GM12878 (cell line): ENCODE measurements around the gene PTCH2. TPM values are rescaled to one million over a fixed set of nuclear protein-coding genes. Genes with fewer than 3 reads are reported as not detected.

ENCODE experiments used
- ATF7 ChIP-seq: fragments of 450-650 bp; IDR thresholded peaks from 2 replicates; pipeline ENCODE4 v1.6.1; 2016; ENCODE audit warnings: low read depth, mild to moderate bottlenecking
- E2F8 ChIP-seq: fragments of 450-650 bp; IDR thresholded peaks from 2 replicates; pipeline ENCODE4 v1.6.1; 2018; ENCODE audit warnings: mild to moderate bottlenecking, low read depth, moderate library complexity; ENCODE audit not compliant: partially characterized antibody
- EED ChIP-seq: sonication (generic); IDR thresholded peaks from 2 replicates; pipeline ENCODE4 v1.6.1; 2016; ENCODE audit warnings: antibody characterized with exemption, low read depth
- EGR1 ChIP-seq, 2 experiments: IDR thresholded peaks; 1 replicate in 1 of 2; 2 replicates in 1 of 2; pipeline ENCODE4 v1.6.1; 2011 to 2012; ENCODE audit warnings: low read depth in 2 of 2, low read length in 2 of 2, borderline replicate concordance in 1 of 2, mild to moderate bottlenecking in 1 of 2, moderate library complexity in 1 of 2
- ELK1 ChIP-seq: IDR thresholded peaks from 2 replicates; pipeline ENCODE4 v1.6.1; 2012; ENCODE audit warnings: low read depth, low read length, improper control_type of control experiment
- MLLT1 ChIP-seq: fragments of 450-650 bp; IDR thresholded peaks from 2 replicates; pipeline ENCODE4 v1.6.1; 2016; ENCODE audit warnings: mild to moderate bottlenecking
- MXI1 ChIP-seq: fragments of 150-350 bp; IDR thresholded peaks from 2 replicates; pipeline ENCODE4 v1.6.1; 2011; ENCODE audit warnings: low read depth, mild to moderate bottlenecking, inconsistent platforms, low read length, improper control_type of control experiment
- NFYB ChIP-seq: IDR thresholded peaks from 2 replicates; pipeline ENCODE4 v1.6.1; 2011; ENCODE audit warnings: low read depth, mild to moderate bottlenecking, low read length, improper control_type of control experiment, moderate library complexity; ENCODE audit not compliant: insufficient read depth
- NR2F1 ChIP-seq: fragments of 450-650 bp; conservative IDR thresholded peaks from 2 replicates; pipeline ENCODE4 v1.6.1; 2017; ENCODE audit warnings: mild to moderate bottlenecking
- PML ChIP-seq: IDR thresholded peaks from 2 replicates; pipeline ENCODE4 v1.6.1; 2012; ENCODE audit warnings: low read length, inconsistent platforms
- RUNX3 ChIP-seq: IDR thresholded peaks from 2 replicates; pipeline ENCODE4 v1.6.1; 2012; ENCODE audit warnings: low read length, inconsistent platforms
- SPI1 ChIP-seq: IDR thresholded peaks from 2 replicates; pipeline ENCODE4 v1.6.1; 2011; ENCODE audit warnings: low read depth, mild to moderate bottlenecking, low read length, moderate library complexity, borderline replicate concordance; ENCODE audit not compliant: insufficient read depth
- TCF3 ChIP-seq: IDR thresholded peaks from 2 replicates; pipeline ENCODE4 v1.6.1; 2012; ENCODE audit warnings: low read depth, mild to moderate bottlenecking, low read length, borderline replicate concordance; ENCODE audit not compliant: insufficient read depth
- YY1 ChIP-seq: IDR thresholded peaks from 2 replicates; pipeline ENCODE4 v1.6.1; 2011; ENCODE audit warnings: low read depth, mild to moderate bottlenecking, low read length
- ZNF687 ChIP-seq: fragments of 450-650 bp; IDR thresholded peaks from 2 replicates; pipeline ENCODE4 v1.6.1; 2017; ENCODE audit warnings: mild to moderate bottlenecking, moderate library complexity
- polyA plus RNA-seq, 11 experiments: library from polyadenylated mRNA; depleted of rRNA in 4 of 11; unstranded in 6 of 11; stranded (reverse) in 5 of 11; fragments of >200 nt; fragmentation: Nextera tagmentation in 4 of 11; fragmentation: Illumina TruSeq in 1 of 11; extraction: Ambion mirVana in 4 of 11; extraction: Trizol in 1 of 11; gene quantifications; 1 replicate in 1 of 11; 2 replicates in 10 of 11; pipeline versions ENCODE4 v1.2.1 to v1.2.3, GENCODE V29; 2011 to 2016; ENCODE audit warnings: inconsistent platforms in 2 of 11, missing spikeins in 2 of 11, low read depth in 1 of 11
- total RNA-seq, 4 experiments: library from RNA; depleted of rRNA in 3 of 4; stranded (reverse); fragments of >200 nt in 3 of 4; fragmentation: Illumina TruSeq in 1 of 4; extraction: Trizol in 1 of 4; gene quantifications; 2 replicates each; pipeline versions ENCODE4 v1.2.1 to v1.2.3, GENCODE V29; 2013 to 2021

PTCH2 gene
- total and polyA plus RNA-seq, 10 of the 15 experiments (the other 5 are each of a cell fraction or from before 2014, with no cell fraction given) = 0.03 to 8.4 (median 0.10) TPM

- TF ChIP-seq YY1 = peak; percentile 54; the same call in 1 of the 2 replicates
- TF ChIP-seq ATF7 = 0 out of 2 replicates have a peak, but pooled peaks have one; percentile 24
- TF ChIP-seq EGR1 (IDR thresholded peaks at IDR 0.05; ENCODE audit: borderline replicate concordance in 1 of 2, low read depth in 2 of 2, low read length in 2 of 2) = peak in 1 of 2 experiments; percentile 42; a peak in 1 of 3 replicates
- TF ChIP-seq ZNF687 = peak; percentile 79
- peak; percentile 67 for TF ChIP-seq RUNX3
- 0 out of 2 replicates have a peak, but pooled peaks have one; percentile 19 for TF ChIP-seq EED
- TF ChIP-seq TCF3 = 0 out of 2 replicates have a peak, but pooled peaks have one; percentile 3
- peak; percentile 52; the same call in 1 of the 2 replicates for TF ChIP-seq MXI1
- peak; percentile 63; the same call in 1 of the 2 replicates for TF ChIP-seq NR2F1
- TF ChIP-seq SPI1 = no peak
- 0 out of 2 replicates have a peak, but pooled peaks have one; percentile 29 for TF ChIP-seq MLLT1
- TF ChIP-seq PML = no peak
- TF ChIP-seq ELK1 = 0 out of 2 replicates have a peak, but pooled peaks have one; percentile 49
- no peak for TF ChIP-seq NFYB
- TF ChIP-seq E2F8 = no peak
Measured at GRCh38 chr1:44784094-44785028, 58.7 kb downstream of the PTCH2 start (continued).
